Measurements from ENCODE around the gene SEMA3C. TPM values are rescaled to one million over a fixed set of nuclear protein-coding genes. Genes with fewer than 3 reads are reported as not detected.

The SEMA3C gene
- total and polyA plus RNA-seq, 2 donors (not counting 1 experiment from before 2014, with no cell fraction given) = 0.06 TPM; not detected in 1

GRCh38 chr7:80733333-80733915 lies 185.4 kb downstream of the SEMA3C start:
- WGBS (ENCODE audit: insufficient coverage) = no CpG with 5 or more reads among the region's 3 CpGs
- no peak for ATAC-seq (ENCODE audit: low read depth)
- Histone ChIP-seq H3K4me3 (ENCODE audit: control extremely low read depth in 1 of 5, extremely low read depth in 1 of 5, insufficient read depth in 1 of 5, low read depth in 2 of 5, low read length in 4 of 5) (no peak overlapping the region), H4K20me1 (ENCODE audit: control insufficient read depth, insufficient read depth, low read length, poor library complexity, severe bottlenecking) (no peaks in the 10 kb centered on the region), H2AFZ (ENCODE audit: insufficient read depth, low read depth, low read length, poor library complexity, severe bottlenecking) (no peak overlapping the region), H3K4me1 (ENCODE audit: control insufficient read depth in 2 of 2, insufficient read depth in 2 of 2, low read length in 2 of 2) (no peaks in the 10 kb centered on the region), H3K9ac (ENCODE audit: low read length) (no peak overlapping the region), H3K27ac (ENCODE audit: low read length in 2 of 2) (no peak overlapping the region), H3K4me2 (replicated peaks; ENCODE audit: low read depth, low read length, poor library complexity, severe bottlenecking) (no peak overlapping the region), H3K36me3 (replicated peaks in 1 of 2; ENCODE audit: control extremely low read depth in 1 of 2, control insufficient read depth in 1 of 2, extremely low read depth in 1 of 2, insufficient read depth in 2 of 2, low read length in 1 of 2) (no peaks in the 10 kb centered on the region), H3K79me2 (ENCODE audit: control insufficient read depth, insufficient read depth, low read length) (no peaks in the 10 kb centered on the region), H3K27me3 (replicated peaks in 1 of 4; ENCODE audit: control extremely low read depth in 1 of 4, control insufficient read depth in 3 of 4, insufficient read depth in 4 of 4, low read length in 3 of 4) (no peaks in the 10 kb centered on the region), H3K9me3 (ENCODE audit: control extremely low read depth in 1 of 3, control insufficient read depth in 2 of 3, insufficient read depth in 1 of 3, low read length in 2 of 3) (no peaks in the 10 kb centered on the region)
- ChIA-PET CTCF (no interaction called here), POLR2A (no interaction called here)
- no peak overlapping the region for H3K27ac Mint-ChIP-seq
- no peak overlapping the region for H3K4me3 Mint-ChIP-seq
- no peaks in the 10 kb centered on the region for H3K9me3 Mint-ChIP-seq (ENCODE audit: insufficient read depth)
- H3K27me3 Mint-ChIP-seq = no peaks in the 10 kb centered on the region
- intact Hi-C loops (cut with micrococcal nuclease) = no loop called here
- DNase-seq = no peak
- H3K4me1 Mint-ChIP-seq = no peaks in the 10 kb centered on the region
- TF ChIP-seq EZH2 (IDR thresholded peaks at IDR 0.05; ENCODE audit: borderline replicate concordance, insufficient read depth, low read depth, low read length, poor library complexity, severe bottlenecking) = no peak
- TF ChIP-seq CTCF (IDR thresholded peaks at IDR 0.05) = no peak

- Mint-ChIP-seq H3K4me1 (no peaks in the 10 kb centered on the region), H3K9me3 (ENCODE audit: insufficient read depth) (no peaks in the 10 kb centered on the region), H3K4me3 (no peak overlapping the region), H3K27ac (no peak overlapping the region), H3K27me3 (no peaks in the 10 kb centered on the region)
- Histone ChIP-seq H4K20me1 (ENCODE audit: control insufficient read depth, insufficient read depth, low read length, poor library complexity, severe bottlenecking) (no peaks in the 10 kb centered on the region), H3K36me3 (replicated peaks in 1 of 2; ENCODE audit: control extremely low read depth in 1 of 2, control insufficient read depth in 1 of 2, extremely low read depth in 1 of 2, insufficient read depth in 2 of 2, low read length in 1 of 2) (no peaks in the 10 kb centered on the region), H2AFZ (ENCODE audit: insufficient read depth, low read depth, low read length, poor library complexity, severe bottlenecking) (no peak overlapping the region), H3K4me1 (ENCODE audit: control insufficient read depth in 2 of 2, insufficient read depth in 2 of 2, low read length in 2 of 2) (no peaks in the 10 kb centered on the region), H3K27me3 (replicated peaks in 1 of 4; ENCODE audit: control extremely low read depth in 1 of 4, control insufficient read depth in 3 of 4, insufficient read depth in 4 of 4, low read length in 3 of 4) (no peaks in the 10 kb centered on the region), H3K79me2 (ENCODE audit: control insufficient read depth, insufficient read depth, low read length) (no peaks in the 10 kb centered on the region), H3K9ac (ENCODE audit: low read length) (no peak overlapping the region), H3K27ac (ENCODE audit: low read length in 2 of 2) (no peak overlapping the region), H3K4me3 (ENCODE audit: control extremely low read depth in 1 of 5, extremely low read depth in 1 of 5, insufficient read depth in 1 of 5, low read depth in 2 of 5, low read length in 4 of 5) (no peak overlapping the region), H3K9me3 (ENCODE audit: control extremely low read depth in 1 of 3, control insufficient read depth in 2 of 3, insufficient read depth in 1 of 3, low read length in 2 of 3) (no peaks in the 10 kb centered on the region), H3K4me2 (replicated peaks; ENCODE audit: low read depth, low read length, poor library complexity, severe bottlenecking) (no peak overlapping the region)
- ChIA-PET CTCF (no interaction called here), POLR2A (no interaction called here)
- TF ChIP-seq EZH2 (IDR thresholded peaks at IDR 0.05; ENCODE audit: borderline replicate concordance, insufficient read depth, low read depth, low read length, poor library complexity, severe bottlenecking) (no peak), CTCF (IDR thresholded peaks at IDR 0.05) (no peak)
- no CpG with 5 or more reads among the region's 6 CpGs for WGBS (ENCODE audit: insufficient coverage)
- intact Hi-C loops (cut with micrococcal nuclease) = no loop called here
- DNase-seq (no peak), ATAC-seq (ENCODE audit: low read depth) (no peak)
Measured at GRCh38 chr7:80732630-80733029, 186.2 kb downstream of the SEMA3C start.

Measured in B cell (primary cell).